IMR-90 (cell line): ENCODE data around the gene SMC1B. TPM values are rescaled to one million over a fixed set of nuclear protein-coding genes. Genes with fewer than 3 reads are reported as not detected.

ENCODE experiments used
- ATAC-seq: fragments of 200-7000 bp; cut with Tn5 transposase; 2 replicates; pipeline ENCODE4 v1.9.1; 2020; ENCODE audit warnings: low read depth, mild to moderate bottlenecking, moderate library complexity
- BruUV-seq: library from RNA; stranded (reverse); fragments of 400-500 nt; replicated peaks from 2 replicates; lab custom pipeline; 2021; lab: Mats Ljungman, UMichigan
- CTCF ChIA-PET: fragments of 300-600 bp; formaldehyde crosslinking; extraction: SDS; loops from one replicate; lab custom pipeline; 2021; ENCODE audit warnings: antibody characterized with exemption; lab: Yijun Ruan, JAX
- POLR2A ChIA-PET: fragments of 300-600 bp; sonication (Branson Sonifier 250); formaldehyde crosslinking; loops from one replicate; lab custom pipeline; 2022; ENCODE audit warnings: antibody characterized with exemption; ENCODE audit not compliant: unreplicated experiment; lab: Charles Lee
- DNase-seq: peaks from one replicate; pipeline ENCODE4 v3.0.0; 2013
- H2AFZ ChIP-seq: replicated peaks from 2 replicates; pipeline ENCODE3; 2013; ENCODE audit warnings: low read length, mild to moderate bottlenecking; ENCODE audit not compliant: poor library complexity
- H2AK5ac ChIP-seq: 2 replicates; pipeline ENCODE4 v1.6.1; 2013; ENCODE audit warnings: low read depth, low read length, inconsistent platforms
- H2AK9ac ChIP-seq: replicated peaks from 2 replicates; pipeline ENCODE3; 2013; ENCODE audit warnings: mild to moderate bottlenecking, low read depth, low read length, moderate library complexity; ENCODE audit not compliant: poor library complexity
- H2BK120ac ChIP-seq: 2 replicates; pipeline ENCODE4 v1.6.1; 2013; ENCODE audit warnings: low read depth, low read length, inconsistent platforms
- H2BK15ac ChIP-seq: 3 replicates; pipeline ENCODE4 v1.6.1; 2013; ENCODE audit warnings: low read depth, low read length, inconsistent platforms
- H2BK20ac ChIP-seq: 2 replicates; pipeline ENCODE4 v1.6.1; 2013; ENCODE audit warnings: low read depth, mild to moderate bottlenecking, inconsistent platforms, low read length, moderate library complexity
- H2BK5ac ChIP-seq: 2 replicates; pipeline ENCODE4 v1.6.1; 2013; ENCODE audit warnings: mild to moderate bottlenecking, low read depth, low read length, inconsistent platforms; ENCODE audit not compliant: poor library complexity, severe bottlenecking
- H3K14ac ChIP-seq: replicated peaks from 2 replicates; pipeline ENCODE4 v1.6.1; 2013; ENCODE audit warnings: low read depth, low read length, inconsistent platforms
- H3K18ac ChIP-seq: 2 replicates; pipeline ENCODE4 v1.6.1; 2013; ENCODE audit warnings: low read depth, low read length, control low read depth
- H3K23ac ChIP-seq: 2 replicates; pipeline ENCODE4 v1.6.1; 2013; ENCODE audit warnings: low read depth, low read length, inconsistent platforms
- H3K27ac ChIP-seq: 2 replicates; pipeline ENCODE4 v1.5.1; 2013; ENCODE audit warnings: mild to moderate bottlenecking, control low read depth, low read length; ENCODE audit not compliant: insufficient read depth
- H3K27me3 ChIP-seq: 2 replicates; pipeline ENCODE4 v1.6.1; 2013; ENCODE audit warnings: low read length; ENCODE audit not compliant: control insufficient read depth, insufficient read depth
- H3K36me3 ChIP-seq: 2 replicates; pipeline ENCODE4 v1.6.1; 2013; ENCODE audit warnings: low read length, mixed read lengths; ENCODE audit not compliant: control insufficient read depth, insufficient read depth
- H3K4ac ChIP-seq: 2 replicates; pipeline ENCODE4 v1.6.1; 2013; ENCODE audit warnings: low read depth, low read length, inconsistent platforms
- H3K4me1 ChIP-seq: 2 replicates; pipeline ENCODE4 v1.6.1; 2013; ENCODE audit warnings: low read length, mixed read lengths; ENCODE audit not compliant: control insufficient read depth, insufficient read depth
- H3K4me2 ChIP-seq: 2 replicates; pipeline ENCODE4 v1.6.1; 2013; ENCODE audit warnings: low read depth, mild to moderate bottlenecking, control low read depth, low read length, moderate library complexity
- H3K4me3 ChIP-seq: 2 replicates; pipeline ENCODE4 v1.5.1; 2013; ENCODE audit warnings: low read depth, mild to moderate bottlenecking, control low read depth, low read length, moderate library complexity; ENCODE audit not compliant: insufficient read depth
- H3K56ac ChIP-seq: 2 replicates; pipeline ENCODE4 v1.6.1; 2013; ENCODE audit warnings: low read length, inconsistent platforms; ENCODE audit not compliant: insufficient read depth; ENCODE audit errors: extremely low read depth
- H3K79me1 ChIP-seq, 2 experiments: 2 replicates each; pipeline ENCODE4 v1.6.1; 2013; ENCODE audit warnings: low read length in 2 of 2, inconsistent platforms in 1 of 2, low read depth in 1 of 2
- H3K9ac ChIP-seq: 2 replicates; pipeline ENCODE4 v1.6.1; 2013; ENCODE audit warnings: low read depth, low read length, control low read depth
- H3K9me1 ChIP-seq: 2 replicates; pipeline ENCODE4 v1.6.1; 2013; ENCODE audit warnings: low read length, inconsistent platforms; ENCODE audit not compliant: insufficient read depth
- H3K9me3 ChIP-seq: 2 replicates; pipeline ENCODE4 v1.6.1; 2013; ENCODE audit warnings: low read length; ENCODE audit not compliant: control insufficient read depth, insufficient read depth
- H4K20me1 ChIP-seq: 2 replicates; pipeline ENCODE4 v1.6.1; 2013; ENCODE audit warnings: low read length, inconsistent platforms; ENCODE audit not compliant: insufficient read depth
- H4K5ac ChIP-seq: 2 replicates; pipeline ENCODE4 v1.6.1; 2013; ENCODE audit warnings: mild to moderate bottlenecking, low read depth, low read length, control low read depth
- H4K8ac ChIP-seq, 2 experiments: 2 replicates each; pipeline ENCODE4 v1.6.1; 2013; ENCODE audit warnings: low read depth in 2 of 2, low read length in 2 of 2, control low read depth in 1 of 2, inconsistent platforms in 1 of 2
- H4K91ac ChIP-seq: 2 replicates; pipeline ENCODE4 v1.6.1; 2013; ENCODE audit warnings: low read depth, low read length, inconsistent platforms; ENCODE audit not compliant: insufficient read depth
- BHLHE40 ChIP-seq: fragments of 150-350 bp; IDR thresholded peaks from 2 replicates; pipeline ENCODE4 v1.6.1; 2016; ENCODE audit warnings: mild to moderate bottlenecking, low read depth, low read length
- CEBPB ChIP-seq: IDR thresholded peaks from 2 replicates; pipeline ENCODE4 v1.6.1; 2012; ENCODE audit warnings: low read depth, low read length, improper control_type of control experiment
- CHD1 ChIP-seq: IDR thresholded peaks from 2 replicates; pipeline ENCODE4 v1.6.1; 2012; ENCODE audit warnings: low read depth, low read length, improper control_type of control experiment
- POLR2A ChIP-seq: IDR thresholded peaks from 2 replicates; pipeline ENCODE4 v1.6.1; 2012; ENCODE audit warnings: mild to moderate bottlenecking, low read depth, low read length
- RFX5 ChIP-seq: IDR thresholded peaks from 2 replicates; pipeline ENCODE4 v1.8.0; 2012; ENCODE audit warnings: low read depth, mild to moderate bottlenecking, low read length, moderate library complexity
- WGBS, 2 experiments: methylation state at CpG; one replicate each; pipeline versions ENCODE4 v1.1.5 to v1.1.7; 2013; ENCODE audit warnings: missing lambda C conversion rate in 2 of 2; ENCODE audit not compliant: insufficient read length in 1 of 2; ENCODE audit errors: extremely low coverage in 2 of 2; 5-methylcytosine and 5-hydroxymethylcytosine counted together
- dilution Hi-C: fragments of 300-500 bp; cut with HindIII; formaldehyde crosslinking; loops from one replicate; pipeline ENCODE4 v1.14.3; 2018; ENCODE audit warnings: low sequenced_read_pairs; ENCODE audit not compliant: unreplicated experiment
- in situ Hi-C: fragments of 300-500 bp; cut with MboI; formaldehyde crosslinking; loops from 3 replicates; pipeline ENCODE4 v1.14.3; 2019; ENCODE audit warnings: low sequenced_read_pairs, inconsistent platforms, mixed read lengths
- intact Hi-C: fragments of 100-400 bp; cut with micrococcal nuclease; formaldehyde crosslinking; loops from 2 replicates; pipeline ENCODE4 v1.10.0; 2022
- polyA plus RNA-seq, 3 experiments: library from polyadenylated mRNA; depleted of rRNA; stranded (reverse); fragments of >200 nt; gene quantifications; 2 replicates each; pipeline ENCODE4 v1.2.3, GENCODE V29; 2012; ENCODE audit warnings: low replicate concordance in 1 of 3
- total RNA-seq: library from RNA; depleted of rRNA; stranded (reverse); fragments of >200 nt; gene quantifications from 2 replicates; pipeline ENCODE4 v1.2.3, GENCODE V29; 2012

SMC1B gene
- total and polyA plus RNA-seq, 2 of the 4 experiments (the other 2 are of a cell fraction): not detected

DNA sequence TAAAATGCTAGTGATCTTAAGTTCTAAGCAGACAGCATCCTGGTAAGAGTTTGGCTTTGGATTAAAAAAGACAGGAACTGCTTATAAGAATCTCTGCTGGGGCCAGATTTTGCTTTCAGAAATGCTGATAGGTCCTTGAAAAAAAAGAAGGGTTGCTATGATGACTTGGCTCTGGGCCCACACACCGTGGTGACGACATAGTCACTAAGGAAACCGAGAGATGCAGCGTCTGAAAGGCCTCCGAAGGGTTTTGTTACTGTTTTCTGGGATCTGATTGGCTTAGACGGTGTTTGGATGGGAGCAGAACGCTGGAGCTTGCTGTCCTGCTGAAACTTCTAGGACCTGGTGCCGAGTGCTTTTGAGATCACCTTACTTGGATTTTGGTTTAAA lies 95.2 kb downstream of the SMC1B start:
- intact Hi-C loops: loop anchor here (1.0 kb wide), 1 partner anchor 235 kb away; no protein-coding TSS in a partner anchor
- CTCF ChIA-PET: interaction anchor here (0.6 to 1.4 kb wide), 2 partner anchors 18 to 322 kb away, joined by 3 read pairs; no protein-coding TSS in a partner anchor
- peak; percentile 97 for DNase-seq
- WGBS, 2 experiments: 1% methylated on average over 8 of the region's 8 CpGs; no CpG with 5 or more reads in 1 of the 2 experiments
- Histone ChIP-seq H2BK5ac (peak overlapping the region; percentile 84), H3K4me1 (peaks cover 22% of the 10 kb centered on the region), H3K9me1 (peaks cover 20% of the 10 kb centered on the region), H3K14ac (0 out of 2 replicates have a peak overlapping the region, but pooled peaks have one; percentile 10), H2AK5ac (peak overlapping the region; percentile 54; the same call in 1 of the 2 replicates), H3K4me3 (peak overlapping the region; percentile 10; the same call in 1 of the 2 replicates), H2BK120ac (peak overlapping the region; percentile 60; the same call in 1 of the 2 replicates), H3K56ac (peak overlapping the region; percentile 48; the same call in 1 of the 2 replicates), H3K18ac (peak overlapping the region; percentile 77), H4K8ac (peak overlapping the region; percentile 75 to 77), H4K91ac (peak overlapping the region; percentile 33; the same call in 1 of the 2 replicates), H3K36me3 (peaks cover 8% of the 10 kb centered on the region), H2AK9ac (no peak overlapping the region), H4K5ac (peak overlapping the region; percentile 63), H3K27me3 (no peaks in the 10 kb centered on the region), H3K4ac (peak overlapping the region; percentile 88; the same call in 1 of the 2 replicates), H3K9ac (peak overlapping the region; percentile 24; the same call in 1 of the 2 replicates), H4K20me1 (peaks cover 24% of the 10 kb centered on the region; the same call in 1 of the 2 replicates), H3K27ac (peak overlapping the region; percentile 75), H3K23ac (peak overlapping the region; percentile 53; the same call in 1 of the 2 replicates), H2BK15ac (peak overlapping the region; percentile 43; the same call in 1 of the 3 replicates), H3K4me2 (peak overlapping the region; percentile 89), H2BK20ac (peak overlapping the region; percentile 35; the same call in 1 of the 2 replicates), H3K79me1 (peaks cover 29 to 77% of the 10 kb centered on the region in 2 experiments), H2AFZ (peak overlapping the region; percentile 15), H3K9me3 (no peaks in the 10 kb centered on the region)
- 0 out of 2 replicates have a peak, but pooled peaks have one; percentile 10 for TF ChIP-seq POLR2A
- no peak for TF ChIP-seq CHD1
- peak; percentile 81; the same call in 1 of the 2 replicates for TF ChIP-seq RFX5
- peak; percentile 59; the same call in 1 of the 2 replicates for TF ChIP-seq CEBPB
- no peak for TF ChIP-seq BHLHE40
- ATAC-seq: peak; percentile 79
- POLR2A ChIA-PET: interaction anchor here (1.0 kb wide), 1 partner anchor 10 kb away, joined by 3 read pairs; no protein-coding TSS in a partner anchor
- in situ Hi-C loops: no loop called here
- dilution Hi-C loops: no loop called here
- no TSS peak for BruUV-seq
